Measurements from ENCODE around the gene TRAK2.
"Not testable (repeated sequence)": the region's sequence is repeated elsewhere in the genome, so short reads cannot be mapped to it uniquely, and the experiment has no call there.

Gene TRAK2

GRCh38 chr2:201451292-201452057, at the start of gene TRAK2, which contains the start of gene STRADB:
Gene TRAK2, minus strand, starts transcription at chr2:201451458. Its CDS starts 30,951 bp downstream, at chr2:201420507.
Gene STRADB, plus strand, starts transcription at chr2:201451740. Its CDS starts 3,101 bp downstream, at chr2:201454841.
- DNase-seq: peak; percentile 97

- DNase-seq: no peak
Observed at GRCh38 chr2:201500534-201500933, 49.3 kb upstream of the TRAK2 start.

GRCh38 chr2:201496785-201497184, 45.5 kb upstream of the TRAK2 start:
- no peak for DNase-seq

- DNase-seq: peak; percentile 40
Observed at GRCh38 chr2:201490291-201490690, 39.0 kb upstream of the TRAK2 start.

GRCh38 chr2:201484805-201485204, 33.5 kb upstream of the TRAK2 start:
- no peak for DNase-seq

- DNase-seq: not testable (repeated sequence)
Observed at GRCh38 chr2:201483758-201484157, 32.5 kb upstream of the TRAK2 start.

- DNase-seq: no peak
Observed at GRCh38 chr2:201483342-201483741, 32.1 kb upstream of the TRAK2 start.

GRCh38 chr2:201482543-201482942, 31.3 kb upstream of the TRAK2 start:
- no peak for DNase-seq

- DNase-seq: no peak
Observed at GRCh38 chr2:201472411-201472810, 21.2 kb upstream of the TRAK2 start.

GRCh38 chr2:201471732-201472393, 20.6 kb upstream of the TRAK2 start:
- DNase-seq: no peak

GRCh38 chr2:201470821-201471731, 19.8 kb upstream of the TRAK2 start:
- no peak for DNase-seq

GRCh38 chr2:201467666-201468065, 16.4 kb upstream of the TRAK2 start:
- no peak for DNase-seq

- DNase-seq: peak; percentile 93
Observed at GRCh38 chr2:201466050-201466675, 14.9 kb upstream of the TRAK2 start.

GRCh38 chr2:201465524-201465971, 14.3 kb upstream of the TRAK2 start:
- DNase-seq: peak; percentile 60

- DNase-seq: no peak
Observed at GRCh38 chr2:201464547-201464946, 13.3 kb upstream of the TRAK2 start.

GRCh38 chr2:201460532-201460931, 9.3 kb upstream of the TRAK2 start:
- DNase-seq: no peak

GRCh38 chr2:201458381-201458780, 7.1 kb upstream of the TRAK2 start:
- no peak for DNase-seq

GRCh38 chr2:201452922-201453643, 1.8 kb upstream of the TRAK2 start:
- no peak for DNase-seq

GRCh38 chr2:201452058-201452921, 1.0 kb upstream of the TRAK2 start:
- DNase-seq: peak; percentile 36

- DNase-seq: peak; percentile 66
Observed at GRCh38 chr2:201450954-201451291, 335 bp downstream of the TRAK2 start.

- no peak for DNase-seq
Observed at GRCh38 chr2:201448701-201449100, 2.6 kb downstream of the TRAK2 start.

Measured in NCI-H2171 treated with DMSO at 0.1 percent for 48 hours (cell line).